Neural progenitor cell (in vitro differentiated cells): ENCODE results near the gene HUWE1. TPM values are rescaled to one million over a fixed set of nuclear protein-coding genes. Genes with fewer than 3 reads are reported as not detected.

Experiments
- DNase-seq: peaks from one replicate; pipeline ENCODE4 v3.0.0-alpha.2; 2016; ENCODE audit warnings: low spot score
- H2AFZ ChIP-seq: fragments of 200-600 bp; sonication (generic); replicated peaks from 2 replicates; pipeline ENCODE4 v1.6.1; 2016; ENCODE audit warnings: antibody characterized with exemption
- H3F3A ChIP-seq: fragments of 200-600 bp; sonication (generic); 2 replicates; pipeline ENCODE4 v1.6.1; 2016; ENCODE audit warnings: antibody characterized with exemption, low read depth
- H3K27ac ChIP-seq: fragments of 200-600 bp; sonication (generic); 2 replicates; pipeline ENCODE4 v1.5.1; 2016; ENCODE audit warnings: mild to moderate bottlenecking
- H3K27me3 ChIP-seq: fragments of 200-600 bp; sonication (generic); 2 replicates; pipeline ENCODE4 v1.6.1; 2016; ENCODE audit warnings: mild to moderate bottlenecking, moderate library complexity
- H3K36me3 ChIP-seq: fragments of 200-600 bp; sonication (generic); 2 replicates; pipeline ENCODE4 v1.5.1; 2016
- H3K4me1 ChIP-seq: fragments of 200-600 bp; sonication (generic); 2 replicates; pipeline ENCODE4 v1.6.1; 2016; ENCODE audit warnings: mixed run types
- H3K4me2 ChIP-seq: fragments of 200-600 bp; sonication (generic); 2 replicates; pipeline ENCODE4 v1.6.1; 2016
- H3K4me3 ChIP-seq: fragments of 200-600 bp; sonication (generic); 2 replicates; pipeline ENCODE4 v1.5.1; 2016
- H3K79me2 ChIP-seq: fragments of 200-600 bp; sonication (generic); 2 replicates; pipeline ENCODE4 v1.6.1; 2016; ENCODE audit warnings: low read depth
- H3K9ac ChIP-seq: fragments of 200-600 bp; sonication (generic); 2 replicates; pipeline ENCODE4 v1.6.1; 2016
- H3K9me3 ChIP-seq: fragments of 200-600 bp; sonication (generic); 2 replicates; pipeline ENCODE4 v1.5.1; 2016; ENCODE audit warnings: low read depth
- H4K20me1 ChIP-seq: fragments of 200-600 bp; sonication (generic); 2 replicates; pipeline ENCODE4 v1.6.1; 2016; ENCODE audit warnings: low read depth
- H3K27ac Mint-ChIP-seq: 3 replicates; pipeline ENCODE4 v1.8.0; 2021; ENCODE audit warnings: mixed read lengths
- H3K27me3 Mint-ChIP-seq: 2 replicates; pipeline ENCODE4 v1.8.0; 2022; ENCODE audit warnings: low read depth, mild to moderate bottlenecking, inconsistent platforms, moderate library complexity, mixed read lengths; ENCODE audit not compliant: insufficient read depth
- H3K36me3 Mint-ChIP-seq: 3 replicates; pipeline ENCODE4 v1.8.0; 2021; ENCODE audit warnings: mixed read lengths
- H3K4me1 Mint-ChIP-seq: 3 replicates; pipeline ENCODE4 v1.8.0; 2021; ENCODE audit warnings: mixed read lengths
- H3K4me3 Mint-ChIP-seq: 3 replicates; pipeline ENCODE4 v1.8.0; 2021; ENCODE audit warnings: mild to moderate bottlenecking, moderate library complexity, mixed read lengths
- H3K9me3 Mint-ChIP-seq: 3 replicates; pipeline ENCODE4 v1.8.0; 2020; ENCODE audit warnings: mixed read lengths
- EZH2 ChIP-seq: fragments of 200-600 bp; sonication (generic); IDR thresholded peaks from 2 replicates; pipeline ENCODE4 v1.6.1; 2017; ENCODE audit warnings: antibody characterized with exemption, mild to moderate bottlenecking, moderate library complexity
- EZH2phosphoT487 ChIP-seq: fragments of 200-600 bp; sonication (generic); IDR thresholded peaks from 2 replicates; pipeline ENCODE4 v1.6.1; 2017; ENCODE audit warnings: antibody characterized with exemption
- total RNA-seq: library from RNA; depleted of rRNA; stranded (reverse); fragments of >200 nt; gene quantifications from 2 replicates; pipeline ENCODE4 v1.2.3, GENCODE V29; 2015; ENCODE audit warnings: low replicate concordance
- TF ChIP-seq, protein P1 (sequence below): fragments of 200-600 bp; sonication (generic); IDR thresholded peaks from 2 replicates; pipeline ENCODE4 v1.5.1; 2017; ENCODE audit warnings: antibody characterized with exemption, mild to moderate bottlenecking

The HUWE1 gene
- total RNA-seq, 1 donor from 2014 or later, result 149 TPM

DNA sequence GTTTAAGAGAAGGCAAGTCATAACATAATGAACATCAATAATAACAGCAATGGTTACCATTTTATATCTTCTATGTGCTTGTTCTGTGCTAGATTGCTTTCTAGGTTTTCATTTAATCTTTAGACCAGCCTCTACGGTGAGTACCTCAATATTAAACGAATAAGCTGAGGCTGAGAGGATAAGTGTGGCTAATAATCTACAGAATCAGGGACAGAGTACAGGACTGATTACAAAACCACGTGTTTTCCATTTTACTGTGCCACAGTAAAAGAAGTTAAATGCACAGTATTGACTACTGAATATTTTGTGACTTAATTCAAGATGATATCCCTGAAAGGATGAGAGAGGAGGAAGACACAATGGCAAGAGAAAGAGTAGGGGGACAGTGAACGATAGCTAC lies 56.3 kb downstream of the HUWE1 start:
- H4K20me1 ChIP-seq, result peaks cover 2% of the 10 kb centered on the region
- no peaks in the 10 kb centered on the region for H3K4me1 Mint-ChIP-seq
- H3K4me1 ChIP-seq, result no peaks in the 10 kb centered on the region
- no peak overlapping the region for H3K4me2 ChIP-seq
- peaks cover 7% of the 10 kb centered on the region for H3K79me2 ChIP-seq
- DNase-seq, result no peak
- H3K4me3 Mint-ChIP-seq, result no peak overlapping the region
- H3K9me3 Mint-ChIP-seq, result no peaks in the 10 kb centered on the region
- H3K27ac Mint-ChIP-seq, result no peak overlapping the region
- no peak overlapping the region for H3K4me3 ChIP-seq
- peaks cover 20% of the 10 kb centered on the region for H3K36me3 Mint-ChIP-seq
- no peaks in the 10 kb centered on the region for H3F3A ChIP-seq
- H3K36me3 ChIP-seq, result peaks cover 17% of the 10 kb centered on the region
- H3K27me3 Mint-ChIP-seq, result no peaks in the 10 kb centered on the region
- H2AFZ ChIP-seq, result no peak overlapping the region
- no peak overlapping the region for H3K27ac ChIP-seq
- no peak overlapping the region for H3K9ac ChIP-seq
- H3K27me3 ChIP-seq, result no peaks in the 10 kb centered on the region
- no peak for TF ChIP-seq EZH2phosphoT487
- H3K9me3 ChIP-seq, result no peaks in the 10 kb centered on the region

DNA sequence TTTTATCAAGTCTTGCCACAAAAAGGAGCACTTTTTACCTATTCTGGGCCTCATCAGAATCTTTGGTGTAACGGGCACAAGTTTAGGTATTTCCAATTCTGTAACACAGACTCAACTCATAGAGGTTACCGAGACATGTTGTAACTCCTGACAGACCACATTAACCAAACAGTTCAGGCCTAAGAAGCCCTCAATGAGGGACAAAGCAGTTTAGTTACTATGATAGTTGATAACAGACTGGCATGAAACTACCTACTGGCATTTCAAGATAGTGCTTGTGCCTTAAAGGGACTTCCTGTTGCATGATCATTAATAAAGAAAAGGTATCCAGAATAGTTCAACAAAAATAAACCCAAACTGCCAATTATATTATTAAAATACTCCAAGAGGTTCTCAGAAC lies 64.1 kb downstream of the HUWE1 start:
- no peaks in the 10 kb centered on the region for H3K27me3 ChIP-seq
- H3K36me3 ChIP-seq, result peaks cover 21% of the 10 kb centered on the region
- DNase-seq, result no peak
- H3K9me3 ChIP-seq, result no peaks in the 10 kb centered on the region
- H2AFZ ChIP-seq, result no peak overlapping the region
- H3K79me2 ChIP-seq, result peaks cover 3% of the 10 kb centered on the region
- H3K9me3 Mint-ChIP-seq, result no peaks in the 10 kb centered on the region
- no peak overlapping the region for H3K27ac Mint-ChIP-seq
- H3F3A ChIP-seq, result peaks cover 8% of the 10 kb centered on the region
- no peak overlapping the region for H3K4me3 Mint-ChIP-seq
- peaks cover 23% of the 10 kb centered on the region for H4K20me1 ChIP-seq
- H3K4me1 ChIP-seq, result peaks cover 9% of the 10 kb centered on the region
- peaks cover 7% of the 10 kb centered on the region for H3K4me1 Mint-ChIP-seq
- TF ChIP-seq EZH2phosphoT487, result no peak
- TF ChIP-seq EZH2, result no peak
- TF ChIP-seq, protein P1, sequence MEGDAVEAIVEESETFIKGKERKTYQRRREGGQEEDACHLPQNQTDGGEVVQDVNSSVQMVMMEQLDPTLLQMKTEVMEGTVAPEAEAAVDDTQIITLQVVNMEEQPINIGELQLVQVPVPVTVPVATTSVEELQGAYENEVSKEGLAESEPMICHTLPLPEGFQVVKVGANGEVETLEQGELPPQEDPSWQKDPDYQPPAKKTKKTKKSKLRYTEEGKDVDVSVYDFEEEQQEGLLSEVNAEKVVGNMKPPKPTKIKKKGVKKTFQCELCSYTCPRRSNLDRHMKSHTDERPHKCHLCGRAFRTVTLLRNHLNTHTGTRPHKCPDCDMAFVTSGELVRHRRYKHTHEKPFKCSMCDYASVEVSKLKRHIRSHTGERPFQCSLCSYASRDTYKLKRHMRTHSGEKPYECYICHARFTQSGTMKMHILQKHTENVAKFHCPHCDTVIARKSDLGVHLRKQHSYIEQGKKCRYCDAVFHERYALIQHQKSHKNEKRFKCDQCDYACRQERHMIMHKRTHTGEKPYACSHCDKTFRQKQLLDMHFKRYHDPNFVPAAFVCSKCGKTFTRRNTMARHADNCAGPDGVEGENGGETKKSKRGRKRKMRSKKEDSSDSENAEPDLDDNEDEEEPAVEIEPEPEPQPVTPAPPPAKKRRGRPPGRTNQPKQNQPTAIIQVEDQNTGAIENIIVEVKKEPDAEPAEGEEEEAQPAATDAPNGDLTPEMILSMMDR, result no peak
- H3K9ac ChIP-seq, result no peak overlapping the region
- H3K4me2 ChIP-seq, result no peak overlapping the region
- peaks cover 2% of the 10 kb centered on the region for H3K27me3 Mint-ChIP-seq
- H3K27ac ChIP-seq, result no peak overlapping the region
- no peak overlapping the region for H3K4me3 ChIP-seq
- peaks cover 27% of the 10 kb centered on the region for H3K36me3 Mint-ChIP-seq

DNA sequence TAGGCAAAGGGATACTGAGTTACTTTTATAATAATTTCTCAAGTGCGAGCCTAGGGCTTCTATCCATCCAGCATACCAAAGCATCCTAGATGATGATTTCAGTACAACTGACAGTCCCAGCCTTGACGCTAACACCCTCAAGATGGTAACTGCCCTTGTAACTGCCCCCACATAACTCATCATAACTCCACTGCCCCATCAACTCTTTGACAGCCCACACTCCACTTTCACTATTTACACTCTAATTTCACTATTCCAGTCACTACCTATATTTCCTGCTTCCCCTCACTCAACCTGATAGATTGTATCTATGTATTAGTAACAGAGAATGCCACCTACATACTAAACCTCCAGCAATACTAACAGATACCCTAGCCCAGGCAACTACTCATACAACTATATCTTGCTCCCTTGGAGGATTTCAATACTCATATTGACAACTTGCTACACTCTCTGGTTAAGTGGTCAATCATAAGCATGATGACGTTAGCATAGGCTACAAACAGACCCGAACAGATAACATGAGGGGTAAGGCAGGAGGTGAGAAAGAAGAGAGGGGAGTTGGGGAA lies 65.0 kb downstream of the HUWE1 start:
- H3K27ac Mint-ChIP-seq, result no peak overlapping the region
- H3K27me3 ChIP-seq, result no peaks in the 10 kb centered on the region
- peaks cover 3% of the 10 kb centered on the region for H3K79me2 ChIP-seq
- H3K36me3 Mint-ChIP-seq, result peaks cover 24% of the 10 kb centered on the region
- no peak overlapping the region for H3K27ac ChIP-seq
- H3K4me1 Mint-ChIP-seq, result peaks cover 16% of the 10 kb centered on the region
- H3K4me3 ChIP-seq, result no peak overlapping the region
- TF ChIP-seq EZH2phosphoT487 (no peak), EZH2 (no peak)
- TF ChIP-seq, protein P1, result no peak
- H2AFZ ChIP-seq, result no peak overlapping the region
- DNase-seq, result no peak
- H4K20me1 ChIP-seq, result peaks cover 32% of the 10 kb centered on the region
- H3K4me2 ChIP-seq, result no peak overlapping the region
- no peak overlapping the region for H3K9ac ChIP-seq
- H3K4me3 Mint-ChIP-seq, result no peak overlapping the region
- peaks cover 8% of the 10 kb centered on the region for H3F3A ChIP-seq
- H3K9me3 ChIP-seq, result no peaks in the 10 kb centered on the region
- peaks cover 2% of the 10 kb centered on the region for H3K27me3 Mint-ChIP-seq
- H3K4me1 ChIP-seq, result peaks cover 15% of the 10 kb centered on the region
- peaks cover 21% of the 10 kb centered on the region for H3K36me3 ChIP-seq
- H3K9me3 Mint-ChIP-seq, result no peaks in the 10 kb centered on the region

DNA sequence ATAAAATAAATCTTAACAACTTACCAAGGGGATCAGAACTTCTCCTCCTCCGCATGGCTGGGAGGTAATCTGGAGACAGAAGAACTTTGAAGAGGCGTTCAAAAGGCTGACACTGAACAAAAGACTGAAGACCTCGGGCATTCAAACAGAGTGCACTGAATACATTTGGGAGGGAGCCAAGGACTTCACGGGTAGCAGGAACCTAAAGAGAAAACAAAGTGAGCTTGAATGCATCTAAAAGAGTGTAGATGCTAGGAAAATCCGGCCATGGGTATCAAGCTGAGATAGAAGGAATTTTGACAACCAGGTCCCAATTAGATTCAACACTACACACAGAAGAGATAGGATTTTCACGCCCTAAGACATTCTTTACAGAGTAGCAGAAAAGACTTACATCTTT lies 69.6 kb downstream of the HUWE1 start:
- TF ChIP-seq EZH2, result no peak
- no peak for TF ChIP-seq EZH2phosphoT487
- TF ChIP-seq, protein P1, result no peak
- Histone ChIP-seq H3K9ac (no peak overlapping the region), H3K79me2 (no peaks in the 10 kb centered on the region), H3F3A (peaks cover 8% of the 10 kb centered on the region), H3K4me1 (peaks cover 15% of the 10 kb centered on the region), H3K4me3 (no peak overlapping the region), H3K27me3 (no peaks in the 10 kb centered on the region), H2AFZ (no peak overlapping the region), H3K27ac (no peak overlapping the region), H3K9me3 (no peaks in the 10 kb centered on the region), H3K36me3 (peaks cover 6% of the 10 kb centered on the region), H4K20me1 (peaks cover 29% of the 10 kb centered on the region), H3K4me2 (no peak overlapping the region)
- Mint-ChIP-seq H3K27ac (no peak overlapping the region), H3K36me3 (peaks cover 36% of the 10 kb centered on the region), H3K4me3 (no peak overlapping the region), H3K4me1 (peaks cover 21% of the 10 kb centered on the region), H3K27me3 (peaks cover 2% of the 10 kb centered on the region), H3K9me3 (no peaks in the 10 kb centered on the region)
- peak; percentile 54 for DNase-seq
